Common myeloid progenitor, CD34-positive (primary cell): ENCODE measurements around the gene ROR1.
A peak's percentile ranks its signal among the peaks of the same experiment; 100 is the strongest.

ENCODE experiments used
- CTCF ChIA-PET: fragments of 350-600 bp; sonication (Branson Sonifier 250); formaldehyde crosslinking; loops from one replicate; lab custom pipeline; 2021; ENCODE audit warnings: antibody characterized with exemption; lab: Charles Lee
- POLR2A ChIA-PET: fragments of 350-600 bp; sonication (Branson Sonifier 250); formaldehyde crosslinking; loops from one replicate; lab custom pipeline; 2021; ENCODE audit warnings: antibody characterized with exemption; lab: Charles Lee
- DNase-seq, 3 donors: peaks; one replicate each; pipeline versions ENCODE4 v3.0.0 to v3.0.0-alpha.2; 2013
- H3K27ac ChIP-seq, 2 experiments: 1 replicate in 1 of 2; 2 replicates in 1 of 2; pipeline ENCODE4 v1.7.0; 2013; ENCODE audit warnings: inconsistent platforms in 2 of 2, low read length in 2 of 2, mild to moderate bottlenecking in 2 of 2, low read depth in 1 of 2, moderate library complexity in 1 of 2; ENCODE audit not compliant: severe bottlenecking in 2 of 2, insufficient read depth in 1 of 2, poor library complexity in 1 of 2
- H3K27me3 ChIP-seq, 5 experiments: replicated peaks in 2 of 5; 1 replicate in 3 of 5; 2 replicates in 2 of 5; pipeline versions ENCODE4 v1.6.1 to v1.7.0; 2013; ENCODE audit warnings: low read length in 4 of 5, mild to moderate bottlenecking in 2 of 5, moderate library complexity in 2 of 5, inconsistent platforms in 1 of 5; ENCODE audit not compliant: insufficient read depth in 5 of 5, control insufficient read depth in 4 of 5
- H3K36me3 ChIP-seq, 4 experiments: 1 replicate in 2 of 4; 2 replicates in 2 of 4; pipeline versions ENCODE4 v1.6.1 to v1.7.0; 2013; ENCODE audit warnings: low read length in 3 of 4, control low read depth in 1 of 4, mild to moderate bottlenecking in 1 of 4; ENCODE audit not compliant: control insufficient read depth in 4 of 4, insufficient read depth in 4 of 4
- H3K4me1 ChIP-seq, 4 experiments: 1 replicate in 3 of 4; 2 replicates in 1 of 4; pipeline versions ENCODE4 v1.6.1 to v1.7.1; 2013; ENCODE audit warnings: low read length in 3 of 4, mild to moderate bottlenecking in 3 of 4, control low read depth in 1 of 4, inconsistent platforms in 1 of 4, moderate library complexity in 1 of 4; ENCODE audit not compliant: control insufficient read depth in 4 of 4, insufficient read depth in 4 of 4; ENCODE audit errors: control extremely low read depth in 1 of 4
- H3K4me3 ChIP-seq, 7 experiments: 1 replicate in 4 of 7; 2 replicates in 3 of 7; pipeline versions ENCODE4 v1.5.1 to v1.7.0; 2013; ENCODE audit warnings: mild to moderate bottlenecking in 7 of 7, low read length in 6 of 7, moderate library complexity in 6 of 7, inconsistent platforms in 2 of 7, low read depth in 2 of 7, control low read depth in 1 of 7; ENCODE audit not compliant: insufficient read depth in 4 of 7, control insufficient read depth in 1 of 7; ENCODE audit errors: extremely low read depth in 1 of 7
- H3K9me3 ChIP-seq, 5 experiments: 1 replicate in 4 of 5; 2 replicates in 1 of 5; pipeline versions ENCODE4 v1.6.1 to v1.7.1; 2013; ENCODE audit warnings: low read length in 4 of 5, mild to moderate bottlenecking in 2 of 5, inconsistent platforms in 1 of 5, low read depth in 1 of 5, moderate library complexity in 1 of 5; ENCODE audit not compliant: control insufficient read depth in 4 of 5, insufficient read depth in 2 of 5; ENCODE audit errors: control extremely low read depth in 1 of 5
- WGBS: methylation state at CpG from one replicate; pipeline ENCODE4 v1.1.5; 2013; ENCODE audit not compliant: insufficient coverage; 5-methylcytosine and 5-hydroxymethylcytosine counted together

ROR1 gene

DNA sequence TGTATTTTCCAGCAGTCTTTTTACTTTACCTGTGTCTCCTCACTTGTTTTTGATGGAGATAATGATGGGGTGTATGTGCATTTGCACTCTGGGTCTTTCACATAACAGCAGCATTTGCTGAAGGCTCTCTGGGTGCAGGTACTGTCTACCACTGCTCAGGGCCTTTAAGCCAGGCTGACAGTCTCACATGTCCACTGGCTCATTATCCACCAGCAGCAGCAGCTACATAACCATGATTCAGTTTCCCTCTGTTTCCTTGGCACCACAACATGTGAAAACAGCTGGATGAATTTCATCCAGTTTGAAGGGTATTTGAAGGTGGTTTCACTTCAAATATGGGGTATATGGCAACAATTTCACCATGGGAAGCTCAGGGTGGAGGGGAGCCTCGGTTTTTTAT lies 41.2 kb upstream of the ROR1 start:
- no CpG with 5 or more reads among the region's 1 CpG for WGBS
- no peaks in the 10 kb centered on the region for H3K27me3 ChIP-seq
- no peak overlapping the region for H3K27ac ChIP-seq
- no peaks in the 10 kb centered on the region for H3K36me3 ChIP-seq
- ChIA-PET CTCF (no interaction called here), POLR2A (no interaction called here)
- no peak for DNase-seq
- H3K4me1 ChIP-seq: no peaks in the 10 kb centered on the region
- no peak overlapping the region for H3K4me3 ChIP-seq
- peaks cover 0 to 2% (median 0%) of the 10 kb centered on the region in 5 experiments for H3K9me3 ChIP-seq

DNA sequence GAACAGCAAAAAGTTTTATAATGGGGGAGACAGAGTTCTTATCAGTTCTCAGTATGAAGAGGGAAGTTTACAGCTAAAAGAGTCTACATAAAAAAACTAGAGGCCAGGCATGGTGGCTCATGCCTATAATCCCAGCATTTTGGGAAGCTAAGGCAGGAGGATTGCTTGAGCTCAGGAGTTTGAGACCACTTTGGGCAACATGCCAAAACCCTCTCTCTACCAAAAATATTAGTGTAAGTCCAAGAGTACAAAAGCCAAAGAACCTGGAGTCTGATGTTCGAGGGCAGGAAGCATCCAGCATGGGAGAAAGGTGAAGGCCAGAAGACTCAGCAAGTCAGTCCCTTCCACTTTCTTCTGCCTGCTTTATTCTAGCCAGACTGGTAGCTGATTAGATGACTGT lies 35.0 kb upstream of the ROR1 start:
- DNase-seq: no peak
- H3K36me3 ChIP-seq: no peaks in the 10 kb centered on the region
- ChIA-PET CTCF (no interaction called here), POLR2A (no interaction called here)
- no peak overlapping the region for H3K27ac ChIP-seq
- peaks cover 0 to 4% (median 2%) of the 10 kb centered on the region in 4 experiments for H3K4me1 ChIP-seq
- 100% methylated on average over 1 of the region's 1 CpG for WGBS
- no peaks in the 10 kb centered on the region for H3K27me3 ChIP-seq
- peaks cover 0 to 2% (median 0%) of the 10 kb centered on the region in 5 experiments for H3K9me3 ChIP-seq
- no peak overlapping the region for H3K4me3 ChIP-seq

DNA sequence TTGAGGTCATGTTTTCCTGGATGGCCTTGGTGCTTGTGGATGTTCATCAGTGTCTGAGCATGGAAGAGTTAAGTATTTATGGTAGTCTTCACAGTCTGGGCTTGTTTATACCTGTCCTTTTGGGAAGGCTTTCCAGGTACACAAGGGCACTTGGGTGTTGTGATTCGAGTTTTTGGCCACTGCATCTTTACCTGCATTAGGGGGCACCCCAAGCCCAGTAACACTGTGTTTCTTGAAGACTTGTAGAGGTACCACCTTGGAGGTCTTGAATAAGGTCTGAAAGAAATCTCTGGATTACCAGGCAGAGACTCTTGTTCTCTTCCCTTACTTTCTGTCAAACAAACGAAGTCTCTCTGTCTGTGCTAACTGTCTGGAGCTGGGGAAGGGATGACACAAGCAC lies 34.4 kb upstream of the ROR1 start:
- ChIA-PET POLR2A (no interaction called here), CTCF (no interaction called here)
- DNase-seq: no peak
- H3K4me1 ChIP-seq: peaks cover 0 to 4% (median 2%) of the 10 kb centered on the region in 4 experiments
- H3K4me3 ChIP-seq: no peak overlapping the region
- no peak overlapping the region for H3K27ac ChIP-seq
- 89% methylated on average over 1 of the region's 2 CpGs for WGBS
- no peaks in the 10 kb centered on the region for H3K27me3 ChIP-seq
- H3K9me3 ChIP-seq: peaks cover 0 to 2% (median 0%) of the 10 kb centered on the region in 5 experiments
- no peaks in the 10 kb centered on the region for H3K36me3 ChIP-seq

- H3K27ac ChIP-seq: no peak overlapping the region
- ChIA-PET CTCF (no interaction called here), POLR2A (no interaction called here)
- no peaks in the 10 kb centered on the region for H3K27me3 ChIP-seq
- no peaks in the 10 kb centered on the region for H3K36me3 ChIP-seq
- DNase-seq: no peak
- peaks cover 0 to 5% (median 2%) of the 10 kb centered on the region in 5 experiments for H3K9me3 ChIP-seq
- no peak overlapping the region for H3K4me3 ChIP-seq
- 100% methylated on average over 2 of the region's 2 CpGs for WGBS
- H3K4me1 ChIP-seq: peaks cover 0 to 7% (median 2%) of the 10 kb centered on the region in 4 experiments
Observed at GRCh38 chr1:63740432-63740831, 33.4 kb upstream of the ROR1 start.

- Histone ChIP-seq H3K9me3 (peaks cover 0 to 5% (median 0%) of the 10 kb centered on the region in 5 experiments), H3K36me3 (no peaks in the 10 kb centered on the region), H3K4me3 (no peak overlapping the region), H3K27me3 (no peaks in the 10 kb centered on the region), H3K4me1 (peaks cover 0 to 7% (median 2%) of the 10 kb centered on the region in 4 experiments), H3K27ac (no peak overlapping the region)
- ChIA-PET CTCF (no interaction called here), POLR2A (no interaction called here)
- DNase-seq: no peak
Observed at GRCh38 chr1:63742526-63742925, 31.3 kb upstream of the ROR1 start.

GRCh38 chr1:63743781-63744180 lies 30.0 kb upstream of the ROR1 start:
- ChIA-PET CTCF (no interaction called here), POLR2A (no interaction called here)
- no peak for DNase-seq
- Histone ChIP-seq H3K9me3 (peaks cover 0 to 5% (median 0%) of the 10 kb centered on the region in 5 experiments), H3K36me3 (no peaks in the 10 kb centered on the region), H3K27ac (no peak overlapping the region), H3K4me3 (no peak overlapping the region), H3K4me1 (peaks cover 0 to 7% (median 2%) of the 10 kb centered on the region in 4 experiments), H3K27me3 (no peaks in the 10 kb centered on the region)

DNA sequence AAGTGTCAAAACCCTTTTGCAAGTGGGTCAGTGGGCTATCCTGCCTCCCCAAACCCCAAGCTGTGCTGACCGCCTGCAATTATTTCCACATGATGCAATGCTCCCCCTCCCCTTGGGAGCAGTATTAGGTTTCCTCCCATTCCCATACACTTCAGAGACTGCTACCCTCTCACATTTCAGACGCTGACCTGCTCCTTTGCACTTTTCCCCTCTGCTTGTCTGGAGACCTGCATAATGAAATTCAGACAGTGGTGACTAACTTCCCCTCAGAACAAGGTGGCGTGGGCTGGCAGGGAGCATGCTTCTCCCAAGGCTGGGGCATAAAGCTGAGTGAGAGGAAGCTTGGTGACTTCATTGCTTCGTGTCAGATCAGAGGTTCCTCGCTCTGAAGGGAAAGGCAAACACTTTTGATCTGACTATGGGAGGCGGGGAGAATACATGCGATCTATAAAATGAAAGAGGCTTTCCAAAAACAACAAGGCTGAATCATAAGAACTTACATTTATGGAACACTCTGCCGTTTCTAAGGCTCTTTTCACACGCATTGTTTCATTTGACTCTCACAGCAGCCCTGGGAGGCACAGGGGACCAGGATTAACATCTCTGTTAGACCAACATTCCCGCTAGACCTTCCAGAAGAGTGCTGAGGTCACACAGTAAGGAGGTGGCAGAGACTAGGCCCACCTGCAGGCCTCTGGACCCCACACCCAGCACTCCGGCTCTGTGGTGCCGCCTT lies 27.5 kb upstream of the ROR1 start:
- WGBS: 80% methylated on average over 10 of the region's 12 CpGs
- DNase-seq: peak; percentile 2 to 48 (median 32)
- H3K4me1 ChIP-seq: peaks cover 0 to 7% (median 2%) of the 10 kb centered on the region in 4 experiments
- no peak overlapping the region for H3K4me3 ChIP-seq
- no peaks in the 10 kb centered on the region for H3K27me3 ChIP-seq
- peaks cover 0 to 5% (median 0%) of the 10 kb centered on the region in 5 experiments for H3K9me3 ChIP-seq
- CTCF ChIA-PET: no interaction called here
- POLR2A ChIA-PET: no interaction called here
- H3K36me3 ChIP-seq: no peaks in the 10 kb centered on the region
- no peak overlapping the region for H3K27ac ChIP-seq
